IPS DF 19.7 (cell line): ENCODE data around the gene ZNF280A.
"Not testable (repeated sequence)": the region's sequence is repeated elsewhere in the genome, so short reads cannot be mapped to it uniquely, and the experiment has no call there.

Source experiments
- DNase-seq: peaks from one replicate; pipeline ENCODE4 v3.0.0-alpha.2; 2013; ENCODE audit warnings: low read depth, low spot score

ZNF280A gene

GRCh38 chr22:22545084-22545483, 25.0 kb upstream of the ZNF280A start:
- DNase-seq = no peak

GRCh38 chr22:22538226-22538989, 18.3 kb upstream of the ZNF280A start:
- DNase-seq = no peak

- no peak for DNase-seq
Measured at GRCh38 chr22:22536916-22537315, 16.8 kb upstream of the ZNF280A start.

- DNase-seq = no peak
Measured at GRCh38 chr22:22536515-22536914, 16.4 kb upstream of the ZNF280A start.

GRCh38 chr22:22535662-22536061, 15.6 kb upstream of the ZNF280A start:
- DNase-seq = no peak

GRCh38 chr22:22534604-22535415, 14.7 kb upstream of the ZNF280A start:
- no peak for DNase-seq

GRCh38 chr22:22533863-22534262, 13.8 kb upstream of the ZNF280A start:
- no peak for DNase-seq

GRCh38 chr22:22533417-22533816, 13.3 kb upstream of the ZNF280A start:
- no peak for DNase-seq

- DNase-seq = not testable (repeated sequence)
Measured at GRCh38 chr22:22532547-22533071, 12.5 kb upstream of the ZNF280A start.

- no peak for DNase-seq
Measured at GRCh38 chr22:22531770-22532546, 11.9 kb upstream of the ZNF280A start.

GRCh38 chr22:22528780-22529179, 8.7 kb upstream of the ZNF280A start:
- no peak for DNase-seq

- no peak for DNase-seq
Measured at GRCh38 chr22:22527312-22527711, 7.2 kb upstream of the ZNF280A start.

- no peak for DNase-seq
Measured at GRCh38 chr22:22526125-22526912, 6.2 kb upstream of the ZNF280A start.

- DNase-seq = no peak
Measured at GRCh38 chr22:22523494-22523893, 3.4 kb upstream of the ZNF280A start.

- DNase-seq = no peak
Measured at GRCh38 chr22:22521631-22522030, 1.6 kb upstream of the ZNF280A start.

- DNase-seq = no peak
Measured at GRCh38 chr22:22520667-22521602, 865 bp upstream of the ZNF280A start.

GRCh38 chr22:22519591-22519990, 479 bp downstream of the ZNF280A start:
- no peak for DNase-seq

GRCh38 chr22:22516992-22517391, 3.1 kb downstream of the ZNF280A start:
- no peak for DNase-seq

- no peak for DNase-seq
Measured at GRCh38 chr22:22515890-22516289, 4.2 kb downstream of the ZNF280A start.

- not testable (repeated sequence) for DNase-seq
Measured at GRCh38 chr22:22514431-22514830, 5.6 kb downstream of the ZNF280A start.
